Panc1 (cell line): Measurements from ENCODE around the gene CCNK. TPM values are rescaled to one million over a fixed set of nuclear protein-coding genes. Genes with fewer than 3 reads are reported as not detected.

Experiments
- ATAC-seq: fragments of 200-7000 bp; cut with Tn5 transposase; 2 replicates; pipeline ENCODE4 v1.9.1; 2020; ENCODE audit warnings: mild to moderate bottlenecking, moderate library complexity
- BruUV-seq: library from RNA; stranded (reverse); fragments of 400-500 nt; replicated peaks from 2 replicates; lab custom pipeline; 2021; lab: Mats Ljungman, UMichigan
- CTCF ChIA-PET: fragments of 300-600 bp; sonication (Branson Sonifier 250); formaldehyde crosslinking; loops from one replicate; lab custom pipeline; 2022; ENCODE audit warnings: antibody characterized with exemption; lab: Charles Lee
- POLR2A ChIA-PET: fragments of 300-600 bp; sonication (Branson Sonifier 250); formaldehyde crosslinking; loops from one replicate; lab custom pipeline; 2022; ENCODE audit warnings: antibody characterized with exemption; lab: Charles Lee
- DNase-seq: peaks from one replicate; pipeline ENCODE4 v3.0.0-alpha.2; 2010; ENCODE audit warnings: low read depth, low spot score
- H3K27ac ChIP-seq: 2 replicates; pipeline ENCODE4 v1.5.1; 2011; ENCODE audit warnings: mild to moderate bottlenecking, low read length, inconsistent platforms
- H3K27me3 ChIP-seq: fragments of 200-500 bp; sonication (Bioruptor generic); 2 replicates; pipeline ENCODE4 v1.6.0; 2014; ENCODE audit warnings: low read length, inconsistent platforms; ENCODE audit not compliant: control insufficient read depth, insufficient read depth
- H3K36me3 ChIP-seq: fragments of 200-500 bp; sonication (Bioruptor generic); 2 replicates; pipeline ENCODE4 v1.5.1; 2014; ENCODE audit warnings: inconsistent platforms, mild to moderate bottlenecking, low read length, moderate library complexity; ENCODE audit not compliant: control insufficient read depth, insufficient read depth
- H3K4me1 ChIP-seq: 2 replicates; pipeline ENCODE4 v1.5.1; 2011; ENCODE audit warnings: inconsistent platforms, mild to moderate bottlenecking, low read length, moderate library complexity; ENCODE audit not compliant: control insufficient read depth, insufficient read depth
- H3K4me3 ChIP-seq, 2 experiments: 2 replicates each; pipeline ENCODE4 v1.5.1; 2011 to 2012; ENCODE audit warnings: low read depth in 2 of 2, low read length in 2 of 2, mild to moderate bottlenecking in 2 of 2, inconsistent platforms in 1 of 2, moderate library complexity in 1 of 2
- H3K9me3 ChIP-seq: fragments of 200-500 bp; sonication (Bioruptor generic); 2 replicates; pipeline ENCODE4 v1.5.1; 2014; ENCODE audit warnings: low read depth, mild to moderate bottlenecking, inconsistent platforms, low read length, moderate library complexity; ENCODE audit not compliant: control insufficient read depth, insufficient read depth
- CTCF ChIP-seq: fragments of 450-650 bp; IDR thresholded peaks from 2 replicates; pipeline ENCODE4 v1.5.1; 2017; ENCODE audit warnings: mild to moderate bottlenecking
- POLR2AphosphoS5 ChIP-seq: IDR thresholded peaks from 2 replicates; pipeline ENCODE4 v1.6.1; 2012; ENCODE audit warnings: mild to moderate bottlenecking, low read depth, low read length, moderate library complexity
- REST ChIP-seq, 2 experiments: IDR thresholded peaks; 2 replicates each; pipeline ENCODE4 v1.6.1; 2011 to 2012; ENCODE audit warnings: low read depth in 2 of 2, control low read depth in 1 of 2, low read length in 1 of 2, mild to moderate bottlenecking in 1 of 2, moderate library complexity in 1 of 2; ENCODE audit not compliant: insufficient read depth in 1 of 2
- SIN3A ChIP-seq: IDR thresholded peaks from 2 replicates; pipeline ENCODE4 v1.6.1; 2012; ENCODE audit warnings: low read depth, mild to moderate bottlenecking, low read length, moderate library complexity, borderline replicate concordance; ENCODE audit not compliant: insufficient read depth
- TCF7L2 ChIP-seq: IDR thresholded peaks from 2 replicates; pipeline ENCODE4 v1.6.1; 2011; ENCODE audit warnings: mild to moderate bottlenecking, low read depth, low read length, inconsistent platforms
- in situ Hi-C: cut with HindIII; loops from 2 replicates; pipeline ENCODE4 v1.10.0; 2016; ENCODE audit warnings: low sequenced_read_pairs, low pct_unique_long_range_greater_than_20kb
- intact Hi-C: fragments of 100-400 bp; cut with micrococcal nuclease; formaldehyde crosslinking; loops from one replicate; pipeline ENCODE4 v1.10.0; 2022; ENCODE audit not compliant: unreplicated experiment
- total RNA-seq: library from RNA; stranded (reverse); gene quantifications from one replicate; pipeline ENCODE4 v1.2.1, GENCODE V29; 2021; ENCODE audit not compliant: unreplicated experiment

CCNK gene
- total RNA-seq, 1 experiment from 2014 or later, result 47.8 TPM

DNA sequence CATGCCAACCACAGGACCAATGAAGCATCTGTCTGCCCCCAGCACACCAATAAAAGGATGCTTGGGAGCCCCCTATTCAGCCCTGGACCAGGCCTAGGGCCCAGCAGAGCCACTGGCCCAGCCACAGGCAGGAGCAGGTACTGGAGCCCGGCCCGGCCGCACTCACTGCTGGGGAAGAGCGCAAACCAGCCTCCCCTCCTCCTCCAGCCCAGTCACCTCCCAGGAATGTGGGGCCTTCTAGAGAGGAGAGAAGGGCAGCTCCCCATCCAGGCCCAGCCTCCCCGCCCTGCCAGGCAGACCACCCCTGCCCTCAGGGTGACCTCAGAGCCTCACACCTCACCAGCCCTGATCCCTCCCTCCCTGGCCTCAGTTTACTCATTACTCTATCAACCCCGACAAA is 56.2 kb downstream of the CCNK start:
- intact Hi-C loops, result no loop called here
- DNase-seq (no peak), ATAC-seq (peak; percentile 85)
- TF ChIP-seq SIN3A (no peak), REST (IDR thresholded peaks at IDR 0.05; ENCODE audit: insufficient read depth in 1 of 2, low read depth in 2 of 2, low read length in 1 of 2) (no peak), TCF7L2 (no peak), CTCF (no peak), POLR2AphosphoS5 (no peak)
- Histone ChIP-seq H3K4me1 (peaks cover 63% of the 10 kb centered on the region), H3K9me3 (no peaks in the 10 kb centered on the region), H3K36me3 (no peaks in the 10 kb centered on the region), H3K27ac (peak overlapping the region; percentile 69), H3K27me3 (no peaks in the 10 kb centered on the region), H3K4me3 (no peak overlapping the region)
- in situ Hi-C loops, result no loop called here
- ChIA-PET POLR2A (no interaction called here), CTCF (no interaction called here)
- no TSS peak for BruUV-seq

DNA sequence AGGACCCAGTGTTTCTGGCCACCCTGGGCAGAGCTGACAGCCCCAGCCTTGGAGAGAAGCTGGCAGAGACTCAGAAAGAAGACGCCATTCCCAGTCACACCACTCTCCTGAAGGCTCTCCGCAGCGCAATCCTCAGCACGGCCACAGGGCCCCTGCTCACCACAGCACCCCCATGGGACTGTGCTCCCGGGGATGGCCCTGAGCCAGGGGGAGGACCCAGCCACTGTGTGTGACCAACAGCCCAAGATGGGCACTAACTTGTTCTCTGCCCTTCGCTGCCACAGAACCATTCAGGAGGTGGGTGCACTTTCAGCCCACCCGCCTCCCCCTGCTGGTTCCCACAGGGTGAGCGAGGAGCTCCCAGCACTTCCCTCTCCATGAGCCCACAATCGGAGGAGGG is 57.1 kb downstream of the CCNK start:
- no peak for DNase-seq
- POLR2A ChIA-PET, result no interaction called here
- TF ChIP-seq POLR2AphosphoS5, result no peak
- TF ChIP-seq TCF7L2, result no peak
- intact Hi-C loops, result no loop called here
- Histone ChIP-seq H3K4me1 (peaks cover 72% of the 10 kb centered on the region), H3K4me3 (no peak overlapping the region), H3K9me3 (no peaks in the 10 kb centered on the region), H3K27ac (peak overlapping the region; percentile 69), H3K36me3 (no peaks in the 10 kb centered on the region), H3K27me3 (no peaks in the 10 kb centered on the region)
- peak; percentile 51; the same call in 1 of the 2 replicates for ATAC-seq
- CTCF ChIA-PET, result interaction anchor here (0.6 kb wide), 1 partner anchor 14 kb away, joined by 3 read pairs; no protein-coding TSS in a partner anchor
- BruUV-seq, result no TSS peak
- in situ Hi-C loops, result no loop called here

DNA sequence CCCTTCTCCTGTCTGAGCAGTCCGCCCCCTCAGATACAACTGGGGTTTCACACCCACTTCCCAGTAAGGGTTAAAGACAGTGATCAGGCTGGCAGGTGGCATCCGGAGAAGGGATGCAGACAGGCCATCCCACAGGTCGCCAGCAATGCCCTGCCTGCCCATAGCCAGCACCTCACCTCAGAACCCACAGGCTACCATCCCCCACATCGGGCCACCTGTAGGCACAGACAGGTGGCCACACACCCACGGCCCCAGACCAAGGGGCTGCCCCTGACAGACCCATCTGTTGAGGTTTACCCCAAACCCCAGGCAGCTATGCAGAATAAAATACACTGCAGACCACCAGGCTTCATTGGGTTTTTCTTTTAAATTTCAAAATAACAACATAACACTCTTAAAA is 57.5 kb downstream of the CCNK start:
- DNase-seq, result no peak
- CTCF ChIA-PET, result interaction anchor here (0.6 kb wide), 1 partner anchor 14 kb away, joined by 3 read pairs; no protein-coding TSS in a partner anchor
- Histone ChIP-seq H3K27me3 (no peaks in the 10 kb centered on the region), H3K4me3 (no peak overlapping the region), H3K27ac (peak overlapping the region; percentile 69), H3K9me3 (no peaks in the 10 kb centered on the region), H3K36me3 (no peaks in the 10 kb centered on the region), H3K4me1 (peaks cover 77% of the 10 kb centered on the region)
- no TSS peak for BruUV-seq
- intact Hi-C loops (no loop called here), in situ Hi-C loops (no loop called here)
- ATAC-seq, result no peak
- POLR2A ChIA-PET, result no interaction called here
- no peak for TF ChIP-seq TCF7L2
- no peak for TF ChIP-seq REST (IDR thresholded peaks at IDR 0.05; ENCODE audit: insufficient read depth in 1 of 2, low read depth in 2 of 2, low read length in 1 of 2)
- TF ChIP-seq CTCF, result no peak
- no peak for TF ChIP-seq SIN3A
- TF ChIP-seq POLR2AphosphoS5, result no peak
